Measurements from ENCODE around the gene SLC41A2.
"Not testable (repeated sequence)": the region's sequence is repeated elsewhere in the genome, so short reads cannot be mapped to it uniquely, and the experiment has no call there.

SLC41A2 gene

GRCh38 chr12:104963757-104964156 is 5.7 kb upstream of the SLC41A2 start:
- peak; percentile 28 for DNase-seq

GRCh38 chr12:104960464-104960863 is 2.4 kb upstream of the SLC41A2 start:
- DNase-seq = no peak

GRCh38 chr12:104959335-104959841 is 1.3 kb upstream of the SLC41A2 start:
- DNase-seq = no peak

GRCh38 chr12:104958805-104959334 is 780 bp upstream of the SLC41A2 start:
- DNase-seq = no peak

GRCh38 chr12:104957719-104958000 is 430 bp downstream of the SLC41A2 start:
- peak; percentile 37 for DNase-seq

GRCh38 chr12:104956870-104957718 is 996 bp downstream of the SLC41A2 start:
- peak; percentile 31 for DNase-seq

GRCh38 chr12:104955703-104956102 is 2.4 kb downstream of the SLC41A2 start:
- DNase-seq = no peak

- DNase-seq = no peak
Observed at GRCh38 chr12:104953323-104953722, 4.8 kb downstream of the SLC41A2 start.

- DNase-seq = no peak
Observed at GRCh38 chr12:104952816-104953215, 5.3 kb downstream of the SLC41A2 start.

GRCh38 chr12:104951759-104952509 is 6.2 kb downstream of the SLC41A2 start:
- no peak for DNase-seq

- DNase-seq = not testable (repeated sequence)
Observed at GRCh38 chr12:104948716-104949115, 9.4 kb downstream of the SLC41A2 start.

- no peak for DNase-seq
Observed at GRCh38 chr12:104944252-104944651, 13.8 kb downstream of the SLC41A2 start.

- DNase-seq = not testable (repeated sequence)
Observed at GRCh38 chr12:104943401-104943800, 14.7 kb downstream of the SLC41A2 start.

- no peak for DNase-seq
Observed at GRCh38 chr12:104942075-104942474, 16.0 kb downstream of the SLC41A2 start.

GRCh38 chr12:104941454-104941853 is 16.6 kb downstream of the SLC41A2 start:
- no peak for DNase-seq

- DNase-seq = no peak
Observed at GRCh38 chr12:104939089-104939488, 19.0 kb downstream of the SLC41A2 start.

GRCh38 chr12:104938371-104938770 is 19.7 kb downstream of the SLC41A2 start:
- DNase-seq = no peak

GRCh38 chr12:104935886-104936285 is 22.2 kb downstream of the SLC41A2 start:
- DNase-seq = no peak

GRCh38 chr12:104933778-104934177 is 24.3 kb downstream of the SLC41A2 start:
- no peak for DNase-seq

- no peak for DNase-seq
Observed at GRCh38 chr12:104933128-104933527, 25.0 kb downstream of the SLC41A2 start.

- no peak for DNase-seq
Observed at GRCh38 chr12:104930388-104931326, 27.4 kb downstream of the SLC41A2 start.

- DNase-seq = no peak
Observed at GRCh38 chr12:104929977-104930376, 28.1 kb downstream of the SLC41A2 start.

- no peak for DNase-seq
Observed at GRCh38 chr12:104929368-104929767, 28.7 kb downstream of the SLC41A2 start.

All from NCI-H1092 treated with DMSO at 0.1 percent for 48 hours (cell line).